Measurements from ENCODE around the gene PPP2R5C.
"Not testable (repeated sequence)": the region's sequence is repeated elsewhere in the genome, so short reads cannot be mapped to it uniquely, and the experiment has no call there.

The PPP2R5C gene

DNA sequence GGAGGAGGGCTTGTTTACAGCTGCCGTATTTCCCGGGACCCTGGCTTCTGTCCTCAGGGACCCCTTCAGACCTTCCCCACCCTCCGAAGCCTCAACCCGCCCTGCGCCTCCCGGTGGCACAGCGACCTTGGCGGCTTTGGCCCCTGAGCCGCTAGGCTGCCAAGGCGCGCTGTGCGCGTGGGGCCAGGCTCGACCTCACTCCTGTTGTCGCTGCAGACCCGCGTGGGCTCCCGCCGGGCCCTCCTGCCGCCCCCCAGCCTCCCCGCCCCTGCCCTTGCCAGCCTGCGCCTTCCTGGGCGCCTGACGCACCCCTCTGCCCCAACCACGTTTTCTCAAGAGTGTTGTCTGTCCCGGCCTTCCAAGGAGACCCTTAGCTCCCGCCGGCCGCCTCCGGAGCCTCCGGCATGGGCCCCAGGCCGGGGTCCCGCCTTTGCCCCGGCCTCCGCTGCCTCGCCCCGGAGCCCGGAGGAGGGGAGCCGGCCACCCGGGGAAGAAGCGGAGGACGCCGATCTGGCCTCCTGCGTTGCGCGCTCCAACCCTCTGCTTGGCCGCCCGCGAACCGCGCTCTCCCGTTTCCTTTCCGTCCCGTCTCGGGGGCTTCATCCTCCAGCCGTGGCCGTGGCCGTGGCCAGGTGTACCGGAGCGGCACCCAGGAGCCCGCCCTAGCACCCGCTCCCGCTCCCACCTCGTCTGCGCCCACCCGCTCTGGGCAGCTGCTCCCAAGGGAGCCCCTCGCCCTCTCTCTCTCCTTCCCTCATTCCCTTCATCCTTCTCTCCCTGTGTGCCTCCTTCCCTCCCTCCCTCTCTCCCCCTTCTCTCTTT, 19.9 kb downstream of the PPP2R5C start:
- no peak for DNase-seq (ENCODE audit: low read depth)

DNA sequence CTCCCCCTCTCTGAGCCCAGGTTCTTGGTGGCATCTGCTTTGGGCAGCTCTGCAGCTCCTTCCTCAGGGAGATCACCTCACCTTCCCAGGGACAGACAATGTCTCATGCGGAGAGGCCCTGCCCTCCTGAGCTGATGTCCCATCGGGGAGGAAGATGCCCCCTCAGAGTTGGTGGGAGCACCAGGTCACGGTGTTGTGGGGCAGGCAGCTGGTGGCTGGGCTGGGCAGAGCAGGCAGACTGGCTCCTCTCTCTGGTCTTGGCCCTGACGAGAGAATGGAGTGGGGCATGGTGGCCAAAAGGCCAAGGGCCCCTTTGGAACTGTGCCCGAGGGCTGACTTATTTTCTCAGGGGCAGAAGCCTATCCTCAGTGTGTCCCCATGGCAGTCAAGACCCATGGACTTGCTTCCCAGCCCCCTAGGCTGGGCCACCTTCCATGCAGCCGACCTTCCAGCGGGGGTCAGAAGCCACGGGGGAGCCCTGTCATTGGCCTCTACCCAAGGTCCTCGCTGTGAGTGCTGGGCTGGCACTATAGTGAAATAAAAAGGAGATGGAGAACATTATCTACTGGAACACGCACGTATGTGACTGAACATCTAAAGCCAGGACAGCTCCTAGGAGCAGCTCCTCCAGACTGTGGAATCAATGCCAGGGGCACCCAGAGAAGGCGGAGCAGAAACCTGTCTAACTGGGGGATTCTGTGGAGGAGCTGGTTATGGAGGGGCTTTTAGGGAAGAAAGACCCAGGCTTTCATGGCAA, 21.9 kb downstream of the PPP2R5C start:
- no peak for DNase-seq (ENCODE audit: low read depth)

DNA sequence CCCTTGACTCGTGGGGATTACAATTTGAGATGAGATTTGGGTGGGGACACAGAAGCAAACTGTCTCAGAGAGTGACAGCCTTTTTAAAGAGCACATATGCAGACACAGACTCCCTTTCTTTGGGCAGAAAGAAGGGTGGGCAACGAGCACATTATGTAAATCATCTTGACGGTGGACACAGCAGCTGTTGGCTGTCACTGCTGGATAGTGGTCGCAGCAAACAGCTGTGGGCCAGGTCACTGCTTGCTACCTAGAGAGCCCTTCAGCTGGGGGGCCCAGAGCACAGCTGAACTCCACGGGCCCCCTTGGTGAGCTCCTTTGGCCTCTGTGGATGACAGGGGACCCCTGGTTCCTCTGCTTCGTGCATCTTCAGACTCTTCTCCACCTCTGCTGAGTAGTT, 23.1 kb downstream of the PPP2R5C start:
- DNase-seq (ENCODE audit: low read depth): no peak

DNA sequence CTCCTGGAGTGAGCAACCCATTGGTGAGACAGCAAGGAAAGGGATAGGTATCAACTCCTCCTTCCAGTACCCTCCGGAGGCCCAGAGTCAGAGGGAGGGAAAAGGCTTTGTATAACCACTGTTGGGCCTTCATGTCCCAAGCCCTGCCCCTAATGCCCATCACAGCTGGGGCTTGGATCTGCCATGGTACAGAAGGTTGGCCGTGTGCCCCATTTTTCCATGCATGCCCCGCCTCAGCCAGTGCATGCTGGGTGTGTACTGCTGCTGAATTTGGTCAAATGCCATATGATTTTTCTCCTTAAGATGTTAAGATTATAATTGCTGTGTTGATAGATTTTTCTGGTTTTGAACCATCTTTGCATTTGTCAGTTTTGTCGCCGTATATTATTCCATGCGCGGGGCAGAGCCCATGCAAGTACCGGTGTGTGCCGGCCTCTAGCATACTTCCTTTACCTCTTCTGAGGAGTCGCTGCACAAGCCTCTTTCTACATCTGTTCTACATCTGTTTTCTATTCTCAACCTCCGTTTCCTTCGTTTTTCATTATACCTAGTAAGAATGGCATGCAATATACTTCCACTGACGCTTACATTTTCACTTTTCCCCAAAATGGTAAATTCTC, 26.6 kb downstream of the PPP2R5C start:
- DNase-seq (ENCODE audit: low read depth): no peak

DNA sequence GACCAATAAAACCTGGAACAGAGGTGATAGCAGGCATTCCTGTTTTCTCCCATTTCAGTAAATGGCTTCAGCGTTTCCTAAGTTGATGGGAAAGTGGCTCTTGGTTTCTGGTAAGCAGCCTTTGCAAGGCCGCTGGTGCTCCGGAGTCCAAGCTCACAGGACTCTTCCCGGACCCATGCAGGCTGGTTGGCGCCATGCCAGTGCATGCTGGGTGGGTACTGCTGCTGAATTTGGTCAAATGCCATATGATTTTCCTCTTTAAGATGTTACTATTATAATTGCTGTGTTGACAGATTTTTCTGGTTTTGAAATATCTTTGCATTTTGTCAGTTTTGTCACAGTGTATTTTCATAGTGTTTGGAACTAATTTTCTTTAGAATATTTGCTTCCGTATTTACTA, 27.7 kb downstream of the PPP2R5C start:
- no peak for DNase-seq (ENCODE audit: low read depth)

DNA sequence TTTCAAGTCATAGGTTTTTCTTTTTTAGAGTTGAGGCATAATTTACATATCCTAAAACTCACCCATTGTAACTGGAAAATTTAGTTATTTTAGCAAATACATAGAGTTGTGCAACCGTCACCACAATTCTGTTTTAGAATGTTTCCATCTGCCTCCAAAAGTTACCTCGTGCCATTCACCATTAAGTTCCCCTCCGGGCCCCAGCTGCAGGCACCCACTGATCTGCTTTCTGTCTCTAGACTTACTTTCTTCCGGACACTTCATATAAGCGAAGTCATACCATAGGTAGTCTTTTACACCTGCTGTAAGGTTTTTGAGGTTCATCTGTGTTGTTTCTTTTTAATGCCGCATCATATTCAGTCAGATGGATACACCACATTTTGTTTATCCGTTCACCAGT, 28.7 kb downstream of the PPP2R5C start:
- no peak for DNase-seq (ENCODE audit: low read depth)

DNA sequence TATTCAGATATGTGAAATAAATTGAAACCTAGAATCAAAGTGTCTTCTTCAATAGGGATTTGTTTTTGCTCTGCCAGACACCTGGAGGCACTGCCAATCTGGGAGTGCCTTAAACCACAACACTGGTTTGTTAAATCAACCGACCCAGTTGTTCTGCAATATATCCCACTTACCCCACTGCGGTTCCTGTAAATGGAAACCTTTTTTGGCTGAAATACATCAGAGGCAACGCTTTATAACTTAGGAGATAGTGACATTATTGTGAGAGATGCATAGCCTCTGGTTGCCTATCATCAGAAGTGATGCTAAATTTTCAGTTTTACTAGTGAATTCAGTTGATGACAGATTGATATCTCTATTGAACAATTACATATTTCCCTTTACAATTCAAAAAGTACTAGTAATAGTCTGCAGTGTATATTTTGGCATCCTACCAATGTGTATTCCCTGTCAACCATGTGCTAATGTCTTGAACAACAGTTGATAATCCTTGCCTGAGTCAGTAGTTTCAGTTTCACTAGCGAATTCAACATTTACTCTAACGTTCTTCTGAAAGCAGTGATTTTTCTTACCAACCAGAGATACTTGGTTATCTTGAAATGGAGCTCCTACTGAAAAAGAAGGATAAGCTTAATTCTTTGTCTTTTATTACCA, 30.5 kb downstream of the PPP2R5C start:
- DNase-seq (ENCODE audit: low read depth): no peak

DNA sequence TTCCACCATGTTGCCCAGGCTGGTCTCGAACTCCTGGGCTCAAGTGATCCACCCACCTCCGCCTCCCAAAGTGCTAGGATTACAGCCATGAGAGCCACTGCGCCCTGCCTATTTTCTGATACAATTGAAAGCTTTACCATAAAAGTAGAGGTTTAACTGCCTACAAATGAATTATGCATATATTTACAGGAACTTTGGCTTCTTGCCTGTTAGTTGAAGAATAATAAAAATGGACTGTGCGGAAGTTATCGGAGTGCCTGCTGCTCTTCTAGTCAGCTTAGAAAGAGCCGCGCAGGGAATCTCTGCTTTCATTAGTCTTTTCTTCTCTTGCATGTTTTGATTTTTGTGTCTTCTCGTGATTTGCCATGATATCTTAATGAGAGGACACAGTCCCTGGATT, 34.5 kb downstream of the PPP2R5C start:
- no peak for DNase-seq (ENCODE audit: low read depth)

DNA sequence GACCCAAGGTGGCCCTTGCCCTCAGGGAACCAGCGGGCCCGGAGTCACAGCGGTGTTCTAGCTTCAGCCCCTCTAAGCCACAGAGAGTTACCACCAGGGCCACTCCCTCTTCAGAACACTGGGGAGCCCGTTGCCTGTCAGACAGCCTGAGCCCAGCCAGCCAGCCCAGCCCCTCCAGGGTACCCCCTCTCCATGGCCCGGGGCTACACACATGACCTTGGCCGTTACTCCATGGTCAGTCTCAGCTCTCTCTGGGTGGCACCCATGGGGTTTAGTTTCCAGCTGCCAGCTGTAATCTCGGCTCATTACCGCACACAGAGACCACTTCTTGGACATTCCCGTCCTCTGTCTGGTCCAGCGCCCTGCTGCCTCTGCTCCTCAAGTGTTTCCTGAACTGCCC, 35.0 kb downstream of the PPP2R5C start:
- no peak for DNase-seq (ENCODE audit: low read depth)

DNA sequence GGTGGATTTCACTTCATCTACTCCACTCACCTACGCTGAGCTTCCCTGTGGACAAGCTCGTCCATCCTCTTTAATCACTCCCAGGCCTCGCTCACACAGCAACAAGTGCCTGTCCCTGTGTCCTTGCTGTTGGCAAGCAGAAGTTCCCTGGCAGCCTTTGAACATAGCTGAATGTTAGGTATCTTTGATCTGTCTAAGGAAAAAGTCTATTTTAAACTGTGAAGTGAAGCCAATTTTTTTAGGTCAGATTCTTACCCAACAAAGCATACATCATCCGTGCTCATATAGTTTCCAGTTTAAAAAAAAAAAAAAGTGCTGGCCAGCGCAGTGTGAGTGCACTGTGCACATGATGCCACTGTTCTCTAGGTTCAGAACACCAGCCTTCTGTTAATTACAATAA, 36.3 kb downstream of the PPP2R5C start:
- no peak for DNase-seq (ENCODE audit: low read depth)

DNA sequence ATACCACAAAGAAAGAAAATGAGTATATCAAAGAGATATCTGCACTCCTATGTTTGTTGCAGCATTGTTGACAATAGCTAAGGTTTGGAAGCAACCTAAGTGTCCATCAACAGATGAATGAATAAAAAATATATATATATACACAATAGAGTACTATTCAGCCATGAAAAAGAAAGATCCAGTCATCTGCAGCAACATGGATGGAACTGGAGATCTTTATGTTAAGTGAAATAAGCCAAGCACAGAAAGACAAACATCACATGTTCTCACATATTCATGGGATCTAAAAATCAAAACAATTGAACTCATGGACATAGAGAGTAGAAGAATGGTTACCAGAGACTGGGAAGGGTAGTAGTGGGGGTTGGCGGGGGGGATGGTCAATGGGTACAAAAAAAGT, 42.9 kb downstream of the PPP2R5C start:
- DNase-seq (ENCODE audit: low read depth): not testable (repeated sequence)

DNA sequence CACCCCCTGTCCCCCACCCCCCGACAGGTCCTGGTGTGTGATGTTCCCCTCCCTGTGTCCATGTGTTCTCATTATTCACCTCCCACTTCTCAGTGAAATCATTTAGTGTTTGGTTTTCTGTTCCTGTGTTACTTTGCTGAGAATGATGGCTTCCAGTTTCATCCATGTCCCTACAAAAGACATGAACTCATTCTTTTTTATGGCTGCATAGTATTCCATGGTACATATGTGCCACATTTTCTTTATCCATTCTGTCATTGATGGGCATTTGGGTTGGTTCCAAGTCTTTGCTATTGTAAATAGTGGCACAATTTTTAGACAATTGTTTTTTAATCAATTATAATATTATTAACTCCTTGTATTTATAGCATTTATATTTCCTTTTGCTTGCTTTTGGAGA, 44.7 kb downstream of the PPP2R5C start:
- not testable (repeated sequence) for DNase-seq (ENCODE audit: low read depth)

DNA sequence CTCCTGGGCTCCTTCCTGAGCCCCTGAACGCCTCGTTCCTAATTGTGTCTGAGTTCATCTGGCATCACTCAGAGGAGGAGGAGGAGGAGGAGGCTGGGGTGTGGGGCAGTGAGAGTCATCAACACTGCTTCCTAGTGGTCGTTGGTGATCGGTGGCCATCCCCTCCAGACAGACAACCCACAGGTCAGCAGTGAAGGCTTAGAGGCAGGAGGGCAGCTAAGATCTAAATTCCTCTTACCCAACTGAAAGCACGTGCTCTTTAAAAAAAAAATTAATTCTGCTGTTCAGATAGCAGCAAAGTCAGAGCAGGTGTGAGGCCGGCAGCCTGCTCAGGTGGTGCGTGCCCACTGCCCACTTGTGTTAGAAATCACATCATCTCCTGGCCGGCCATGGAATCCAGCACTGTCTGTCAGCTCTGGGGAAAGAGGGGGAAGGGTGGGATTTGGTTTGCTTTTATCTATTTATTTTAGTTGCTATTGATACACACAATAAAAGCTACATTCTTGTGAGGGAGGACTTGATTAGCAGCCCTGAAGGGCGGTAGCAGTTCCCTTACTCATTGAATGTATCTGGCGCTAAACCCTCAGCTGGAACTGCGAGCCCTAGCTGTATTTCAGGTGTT, 46.6 kb downstream of the PPP2R5C start:
- no peak for DNase-seq (ENCODE audit: low read depth)

DNA sequence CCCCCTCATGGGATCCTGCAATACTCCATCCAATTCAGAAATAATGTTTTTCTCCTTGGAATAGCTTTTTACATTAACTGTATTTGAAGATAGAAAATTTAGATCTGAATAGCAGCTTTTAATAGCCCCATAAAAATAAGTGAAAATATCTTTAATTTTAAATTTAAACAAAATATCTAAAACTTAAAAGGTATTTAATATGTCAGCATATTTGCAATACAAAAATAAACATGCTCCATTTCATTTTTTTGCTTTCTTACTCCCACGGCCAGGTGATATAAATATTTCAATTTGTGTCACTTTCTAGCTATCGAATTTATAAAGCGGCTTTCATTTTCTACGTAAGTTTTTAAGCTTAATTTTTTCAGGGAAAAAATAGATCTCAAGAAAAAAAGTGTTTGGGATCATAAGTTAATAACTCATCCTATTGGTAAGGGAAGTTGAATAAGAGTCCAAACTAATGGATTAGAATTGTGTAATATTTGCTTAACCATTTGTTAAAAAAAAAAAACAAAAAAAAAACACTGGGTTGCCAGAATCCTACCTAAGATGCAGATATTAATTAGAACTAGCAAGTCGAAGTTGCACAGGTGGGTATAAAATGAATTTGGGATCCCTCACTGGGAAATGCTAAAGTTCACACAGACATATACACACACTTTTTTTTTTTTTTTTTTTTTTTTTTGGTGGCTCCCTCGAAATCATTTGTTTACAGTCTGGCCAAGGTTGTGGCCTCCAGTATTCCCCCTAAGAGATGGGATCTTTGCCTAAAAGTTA, 47.6 kb downstream of the PPP2R5C start:
- no peak for DNase-seq (ENCODE audit: low read depth)

DNA sequence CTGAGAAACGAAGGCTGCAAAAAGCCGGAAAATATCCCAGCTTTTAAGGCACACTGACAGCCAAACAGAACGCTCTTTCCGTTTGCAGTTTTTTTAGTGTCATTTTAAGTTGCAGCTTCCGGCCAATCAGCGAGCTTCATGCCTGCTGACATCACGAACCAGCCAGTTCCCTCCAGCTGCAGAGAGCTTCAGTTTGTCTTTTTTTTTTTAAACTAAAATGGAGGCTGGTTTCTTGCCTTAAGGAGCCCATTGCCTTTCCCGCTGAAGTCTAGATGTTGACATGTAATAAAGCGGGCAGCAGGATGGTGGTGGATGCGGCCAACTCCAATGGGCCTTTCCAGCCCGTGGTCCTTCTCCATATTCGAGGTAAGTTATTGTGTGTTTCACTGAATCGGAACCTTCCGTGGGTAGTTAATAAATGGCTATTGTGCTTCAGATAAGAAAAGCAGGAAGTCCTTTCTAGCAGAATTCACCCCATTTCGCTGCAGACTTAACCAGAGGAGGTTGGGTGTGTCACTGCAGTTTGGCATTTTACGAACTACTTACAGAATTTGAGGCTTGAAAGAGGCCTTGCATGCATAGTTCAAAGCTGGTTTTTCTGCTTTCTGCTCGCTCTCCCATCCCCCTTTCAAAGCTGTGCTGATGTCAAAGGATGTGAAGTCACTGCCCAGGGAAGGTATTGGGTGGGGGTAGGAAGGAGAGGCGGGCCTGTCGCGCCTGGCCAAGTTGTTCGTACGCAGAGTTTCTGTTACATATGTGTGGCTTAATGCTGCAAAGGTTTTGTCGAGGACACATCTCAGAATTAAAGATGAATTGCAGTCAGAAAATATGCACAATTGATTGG, 48.4 kb downstream of the PPP2R5C start:
- DNase-seq (ENCODE audit: low read depth): peak; percentile 74

DNA sequence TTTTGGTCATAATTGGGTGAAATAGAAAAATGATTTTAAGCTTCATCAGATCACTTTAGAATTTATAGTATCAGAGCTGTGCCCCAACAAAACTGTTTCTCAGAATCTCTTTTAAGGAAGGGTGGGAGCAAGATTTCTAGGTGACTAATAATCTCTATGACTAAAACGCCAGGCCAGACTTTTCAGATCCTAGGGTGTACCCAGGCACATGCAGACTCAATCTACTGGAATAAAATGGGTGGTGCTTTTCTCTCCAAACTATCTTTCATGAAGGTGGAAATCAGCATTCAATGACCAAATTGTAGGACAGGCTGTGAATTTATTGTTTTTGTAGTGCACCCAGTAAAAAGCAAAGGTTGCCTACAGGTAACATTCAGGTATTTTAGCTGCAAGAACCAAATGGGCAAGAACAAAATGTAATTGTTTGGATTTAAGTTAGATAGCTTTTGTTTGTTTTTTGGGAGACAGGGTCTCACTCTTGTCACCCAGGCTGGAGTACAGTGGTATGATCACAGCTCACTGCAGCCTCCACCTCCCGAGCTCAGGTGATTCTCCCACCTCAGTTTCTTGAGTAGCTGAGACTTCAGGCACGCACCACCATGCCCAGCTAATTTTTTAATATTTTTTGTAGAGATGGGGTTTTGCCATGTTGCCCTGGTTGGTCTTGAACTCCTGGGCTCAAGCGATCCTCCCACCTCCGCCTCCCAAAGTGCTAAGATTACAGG, 49.5 kb downstream of the PPP2R5C start:
- no peak for DNase-seq (ENCODE audit: low read depth)

DNA sequence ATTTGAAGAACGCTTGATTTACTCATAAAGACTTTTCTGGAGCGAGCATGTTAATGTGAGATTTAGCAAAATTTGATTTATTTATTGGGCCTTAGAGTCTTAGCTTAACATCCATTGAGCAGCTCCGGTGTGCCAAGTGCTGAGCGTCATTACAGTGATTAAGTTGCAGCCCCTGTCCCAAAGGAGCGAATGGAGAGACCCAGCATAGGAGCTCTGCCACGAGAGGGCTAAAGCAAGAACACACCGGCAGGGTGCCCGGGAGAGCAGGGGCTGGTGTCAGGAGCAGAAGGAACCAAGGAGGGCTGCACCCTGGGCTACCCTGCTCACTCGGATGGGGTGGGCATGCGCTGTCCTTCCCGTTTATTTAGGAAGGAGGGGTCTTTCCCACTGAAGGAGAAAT, 50.6 kb downstream of the PPP2R5C start:
- DNase-seq (ENCODE audit: low read depth): no peak

DNA sequence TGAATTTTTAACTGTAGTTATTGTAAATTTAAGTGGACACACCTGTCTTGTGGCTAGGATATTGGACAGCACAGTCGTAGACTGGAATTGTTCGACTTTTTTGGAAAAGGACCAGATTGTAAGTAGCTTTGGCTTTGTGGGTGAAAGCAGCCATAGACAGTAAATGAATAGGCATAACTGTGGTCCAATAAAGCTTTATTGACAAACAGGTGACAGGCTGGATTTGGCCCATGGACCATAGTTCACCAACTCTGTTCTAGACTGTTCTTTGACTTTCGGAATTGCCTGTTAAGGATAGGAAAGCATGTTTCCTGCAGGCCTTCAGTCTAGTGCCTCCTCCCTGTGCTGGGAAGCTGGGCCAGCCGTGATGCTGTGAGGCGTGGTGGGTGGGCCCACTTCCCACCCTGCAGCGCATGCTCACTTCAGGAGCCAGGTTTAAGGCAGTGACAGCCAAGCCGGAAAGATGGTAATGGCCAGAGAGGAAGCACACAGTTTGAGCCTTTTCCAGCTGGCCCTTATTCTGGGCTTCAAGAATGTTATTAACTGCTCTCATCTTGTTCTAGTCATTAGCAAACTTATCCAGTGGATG, 51.8 kb downstream of the PPP2R5C start:
- DNase-seq (ENCODE audit: low read depth): no peak

DNA sequence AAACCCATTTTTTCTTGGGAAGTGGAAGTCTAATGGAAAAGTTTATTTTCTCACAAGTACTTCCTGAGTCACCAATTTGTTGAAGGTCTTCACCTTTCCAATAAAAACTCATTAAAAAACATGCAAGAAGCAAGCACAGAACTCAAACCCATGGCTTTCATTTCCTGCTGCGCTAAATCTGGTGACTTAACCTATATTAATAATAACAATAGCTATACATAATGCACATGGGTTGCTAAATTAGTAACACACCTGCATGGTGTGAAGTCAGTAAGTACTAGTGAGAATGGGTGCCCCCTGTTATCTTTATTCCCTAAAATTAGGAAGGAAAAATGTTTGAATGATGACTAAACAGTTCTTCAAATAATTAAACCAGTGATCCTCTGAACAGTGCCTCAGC, 52.3 kb downstream of the PPP2R5C start:
- DNase-seq (ENCODE audit: low read depth): no peak

All from GM04503 (cell line).